EH (cell line): ENCODE measurements around the gene MIDN.
"Not testable (repeated sequence)": the region's sequence is repeated elsewhere in the genome, so short reads cannot be mapped to it uniquely, and the experiment has no call there.

Experiments used
- DNase-seq: peaks from one replicate; pipeline ENCODE4 v3.0.0-alpha.2; 2015; ENCODE audit warnings: low read depth

The MIDN gene

GRCh38 chr19:1248139-1248785 lies at the start of gene MIDN:
Gene MIDN (plus strand): TSS chr19:1248583. CDS start chr19:1250297, 1,714 bp downstream.
- peak; percentile 89 for DNase-seq

- no peak for DNase-seq
Observed at GRCh38 chr19:1199531-1199930, 48.9 kb upstream of the MIDN start.

DNA sequence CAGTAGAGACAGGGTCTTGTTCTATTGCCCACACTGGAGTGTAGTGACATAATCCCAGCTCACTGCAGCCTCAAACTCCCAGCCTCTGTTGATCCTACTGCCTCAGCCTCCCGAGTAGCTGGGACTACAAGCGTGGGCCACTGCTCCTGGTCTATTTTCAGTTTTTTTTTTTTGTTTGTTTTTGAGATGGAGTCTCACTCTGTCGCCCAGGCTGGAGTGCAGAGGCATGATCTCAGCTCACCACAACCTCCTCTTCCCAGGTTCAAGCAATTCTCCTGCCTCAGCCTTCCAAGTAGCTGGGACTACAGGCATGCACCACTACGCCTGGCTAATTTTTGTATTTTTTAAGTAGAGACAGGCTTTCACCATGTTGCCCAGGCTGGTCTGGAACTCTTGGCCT lies 47.8 kb upstream of the MIDN start:
- DNase-seq, result not testable (repeated sequence)

DNA sequence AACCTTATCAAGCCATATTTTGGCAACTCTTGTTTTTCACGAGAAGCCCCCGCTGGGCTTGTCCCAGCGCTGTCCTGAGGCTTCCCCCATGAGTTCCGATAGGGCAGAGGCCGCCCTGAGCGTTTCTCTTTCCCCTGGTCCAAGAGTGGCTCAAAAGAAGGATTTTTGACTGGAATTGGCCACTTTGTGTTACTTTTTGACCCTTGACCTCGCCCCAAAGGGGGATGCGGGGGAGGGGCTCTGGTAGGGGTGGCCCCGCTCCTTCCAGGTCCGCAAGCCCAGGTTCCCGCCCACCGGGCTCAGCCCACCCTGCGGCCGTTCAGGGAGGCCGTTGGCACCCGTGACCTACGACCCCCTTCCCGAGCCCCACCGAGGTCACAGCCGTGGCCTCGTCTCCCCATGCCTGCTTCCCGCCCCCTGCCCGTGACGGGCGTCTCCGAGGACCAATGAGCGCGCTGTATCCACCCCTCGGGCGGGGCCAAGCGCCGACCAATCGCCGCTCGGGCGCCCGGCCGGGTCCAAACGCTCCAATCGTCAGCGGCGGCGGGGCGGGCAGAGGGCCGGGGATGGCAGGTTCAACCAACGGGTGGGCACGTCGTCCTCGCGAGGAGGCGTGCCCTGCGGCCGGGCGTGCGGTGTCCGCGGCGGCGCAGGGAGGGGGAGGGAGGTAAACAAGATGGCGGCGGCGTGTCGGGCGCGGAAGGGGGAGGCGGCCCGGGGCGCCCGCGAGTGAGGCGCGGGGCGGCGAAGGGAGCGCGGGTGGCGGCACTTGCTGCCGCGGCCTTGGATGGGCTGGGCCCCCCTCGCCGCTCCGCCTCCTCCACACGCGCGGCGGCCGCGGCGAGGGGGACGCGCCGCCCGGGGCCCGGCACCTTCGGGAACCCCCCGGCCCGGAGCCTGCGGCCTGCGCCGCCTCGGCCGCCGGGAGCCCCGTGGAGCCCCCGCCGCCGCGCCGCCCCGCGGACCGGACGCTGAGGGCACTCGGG lies 43.0 kb upstream of the MIDN start, which contains the start of gene STK11:
TSS of gene STK11 (plus strand) at position 665 of the 986 bp plus-strand sequence. CDS start 1,136 bp downstream, outside the sequence.
- DNase-seq, result peak; percentile 97

- DNase-seq, result no peak
Observed at GRCh38 chr19:1206150-1206863, 42.1 kb upstream of the MIDN start.

DNA sequence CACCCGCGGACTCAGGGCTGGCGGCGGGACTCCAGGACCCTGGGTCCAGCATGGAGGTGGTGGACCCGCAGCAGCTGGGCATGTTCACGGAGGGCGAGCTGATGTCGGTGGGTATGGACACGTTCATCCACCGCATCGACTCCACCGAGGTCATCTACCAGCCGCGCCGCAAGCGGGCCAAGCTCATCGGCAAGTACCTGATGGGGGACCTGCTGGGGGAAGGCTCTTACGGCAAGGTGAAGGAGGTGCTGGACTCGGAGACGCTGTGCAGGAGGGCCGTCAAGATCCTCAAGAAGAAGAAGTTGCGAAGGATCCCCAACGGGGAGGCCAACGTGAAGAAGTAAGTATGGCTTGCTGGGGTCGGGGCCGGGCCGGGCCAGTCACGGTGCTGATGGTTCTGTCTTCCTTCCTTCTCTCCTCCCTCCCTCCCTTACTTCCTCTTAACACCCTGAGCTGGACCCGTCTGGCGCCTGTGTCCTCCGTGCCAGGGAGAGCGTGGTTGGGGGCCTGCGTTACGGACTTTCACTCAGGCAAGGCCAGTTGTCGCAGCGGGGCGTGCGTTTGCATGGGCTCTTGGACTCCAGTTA lies 41.4 kb upstream of the MIDN start:
- DNase-seq, result no peak

DNA sequence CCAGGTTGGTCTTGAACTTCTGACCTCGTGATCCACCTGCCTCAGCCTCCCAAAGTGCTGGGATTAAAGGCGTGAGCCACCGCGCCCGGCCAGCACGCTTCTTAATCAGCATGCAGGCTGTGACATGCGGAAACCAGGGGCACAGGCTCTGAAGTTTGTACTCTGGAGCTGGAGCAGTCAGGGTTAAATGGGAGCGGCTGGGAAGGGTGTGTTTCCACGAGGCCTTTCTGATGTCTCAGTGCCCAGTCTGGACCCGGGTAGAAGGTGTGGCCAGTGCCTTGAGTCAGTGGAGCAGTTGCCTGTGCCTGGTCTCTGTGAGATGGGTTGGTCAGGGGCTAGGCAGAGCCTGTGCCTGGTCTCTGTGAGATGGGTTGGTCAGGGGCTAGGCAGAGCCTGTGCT lies 39.6 kb upstream of the MIDN start:
- DNase-seq, result peak; percentile 30

DNA sequence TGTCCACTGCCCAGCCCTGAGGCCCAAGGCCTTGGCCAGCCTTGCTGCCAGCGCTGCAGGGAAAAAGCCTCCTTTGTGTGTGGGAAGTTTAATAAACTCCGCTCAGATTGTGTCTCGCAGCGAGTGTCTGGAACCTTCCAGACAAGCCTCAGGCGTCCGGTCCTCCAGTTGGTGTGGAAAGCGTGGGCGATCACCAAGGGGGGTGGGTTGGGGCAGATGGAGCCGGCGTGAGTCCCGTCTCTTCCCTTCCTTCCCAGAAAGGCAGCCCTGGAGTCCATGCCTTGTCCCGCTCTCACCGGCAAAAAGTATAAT lies 38.2 kb upstream of the MIDN start:
- no peak for DNase-seq

- DNase-seq, result no peak
Observed at GRCh38 chr19:1211494-1212234, 36.7 kb upstream of the MIDN start.

DNA sequence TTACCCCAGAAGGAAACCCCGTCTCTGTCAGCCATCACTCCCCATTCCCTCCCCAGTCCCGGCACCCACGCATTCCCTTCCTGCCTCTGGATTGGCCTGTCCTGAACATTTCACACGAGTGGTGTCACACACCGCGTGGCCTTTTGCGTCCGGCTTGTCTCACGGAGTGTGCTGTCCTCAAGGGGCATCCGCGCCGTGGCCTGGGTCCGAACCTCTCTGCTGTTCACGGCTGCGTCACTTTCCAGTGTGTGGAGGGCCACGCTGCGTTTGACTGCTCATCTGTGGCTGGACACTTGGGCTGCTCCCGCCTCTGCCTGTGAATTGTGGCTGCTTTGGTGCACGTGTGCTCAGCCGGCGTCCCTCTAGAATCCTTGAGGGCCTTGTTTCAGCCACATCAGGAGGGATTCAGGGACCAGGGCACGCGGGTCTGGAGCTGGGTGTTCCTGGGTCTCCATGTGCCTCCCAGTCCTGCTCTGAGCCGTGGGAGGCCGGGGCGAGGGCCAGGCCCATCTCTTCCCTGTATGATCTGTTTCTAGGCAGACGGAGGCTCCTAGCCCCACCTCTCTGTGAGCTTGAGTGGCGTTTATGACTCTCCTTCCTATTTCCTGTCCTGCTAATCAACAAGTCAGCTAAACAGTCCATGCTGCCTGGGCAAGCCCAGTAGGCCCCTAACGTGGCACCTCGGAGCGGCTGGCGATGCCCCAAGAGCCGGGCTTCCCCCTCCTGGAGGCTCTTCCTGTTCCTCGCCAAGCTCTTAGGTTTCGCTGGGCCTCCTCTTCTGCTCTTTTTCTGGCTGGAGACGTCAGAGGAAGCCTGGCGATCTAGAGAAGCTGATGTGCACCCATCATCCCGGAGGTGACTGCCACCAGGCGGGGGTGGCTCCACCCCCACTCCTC lies 34.7 kb upstream of the MIDN start:
- peak; percentile 90 for DNase-seq

DNA sequence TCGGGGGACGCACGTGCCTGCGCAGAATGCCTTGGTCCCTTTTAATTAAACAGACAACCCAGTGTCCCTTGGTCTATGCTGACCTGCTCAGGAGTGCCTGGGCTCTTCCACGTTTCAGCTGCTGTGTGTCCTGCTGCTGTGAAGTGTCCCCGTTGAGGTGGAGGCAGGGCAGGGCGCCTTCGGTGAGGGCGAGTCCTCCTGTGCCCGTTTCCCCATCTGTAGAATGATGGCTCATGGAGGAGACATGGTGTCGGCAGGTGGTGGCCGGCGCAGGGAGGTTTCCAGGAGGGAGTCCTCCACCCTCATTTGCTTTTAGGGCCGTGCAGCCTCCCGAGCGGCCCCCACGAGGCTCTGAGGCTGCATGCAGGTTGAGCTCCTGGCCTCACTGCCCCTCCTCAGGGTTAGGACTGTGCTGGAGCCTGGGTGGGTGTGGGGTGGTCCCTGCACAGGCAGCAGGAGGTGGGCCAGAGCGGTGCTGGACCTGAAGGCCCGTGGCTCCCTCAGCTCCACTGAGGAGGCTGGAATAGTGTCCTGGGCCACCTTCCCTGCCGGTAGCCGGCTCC lies 34.0 kb upstream of the MIDN start:
- no peak for DNase-seq

DNA sequence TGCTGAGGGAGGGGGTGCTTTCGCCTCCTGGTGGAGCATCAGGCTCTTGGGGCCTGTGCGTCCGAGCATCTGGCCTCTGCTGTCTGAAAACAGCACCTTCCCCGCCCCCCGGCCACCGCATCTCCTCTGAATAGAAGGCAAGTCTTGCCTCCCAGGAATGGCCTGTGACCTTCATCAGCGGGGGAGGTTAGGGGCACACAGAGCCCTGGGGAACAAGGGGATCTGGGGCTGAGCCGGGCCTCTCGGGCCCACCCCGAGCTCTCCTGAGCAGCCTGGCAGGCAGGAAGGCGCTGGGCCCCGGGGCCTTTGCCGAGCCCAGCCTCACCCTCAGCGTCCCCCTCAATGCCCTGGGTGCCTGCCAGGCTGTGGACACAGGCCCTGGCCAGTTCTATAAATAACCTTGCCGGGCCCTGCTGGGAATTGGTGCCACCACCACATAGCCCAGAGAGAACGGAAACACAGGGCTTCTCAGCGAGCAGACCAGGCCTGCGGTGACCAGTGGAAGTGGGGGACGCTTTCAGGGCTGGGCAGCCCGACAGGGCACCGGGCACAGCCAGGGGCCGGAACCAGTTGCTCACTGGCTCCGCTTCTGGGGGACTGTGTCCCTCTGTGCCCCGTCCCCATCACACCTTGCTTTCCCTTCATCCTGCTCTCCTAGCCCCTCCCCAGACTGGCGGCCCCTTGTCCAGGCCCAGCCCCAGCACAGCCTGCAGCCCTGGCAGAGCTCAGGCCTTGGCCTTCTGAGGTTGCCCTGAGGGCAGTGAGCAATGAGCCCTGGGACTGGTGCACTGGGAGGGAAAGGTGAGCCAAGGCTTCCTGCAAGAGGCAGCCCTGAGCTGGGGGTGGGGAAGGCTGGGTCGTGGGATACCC lies 33.3 kb upstream of the MIDN start:
- peak; percentile 72 for DNase-seq

DNA sequence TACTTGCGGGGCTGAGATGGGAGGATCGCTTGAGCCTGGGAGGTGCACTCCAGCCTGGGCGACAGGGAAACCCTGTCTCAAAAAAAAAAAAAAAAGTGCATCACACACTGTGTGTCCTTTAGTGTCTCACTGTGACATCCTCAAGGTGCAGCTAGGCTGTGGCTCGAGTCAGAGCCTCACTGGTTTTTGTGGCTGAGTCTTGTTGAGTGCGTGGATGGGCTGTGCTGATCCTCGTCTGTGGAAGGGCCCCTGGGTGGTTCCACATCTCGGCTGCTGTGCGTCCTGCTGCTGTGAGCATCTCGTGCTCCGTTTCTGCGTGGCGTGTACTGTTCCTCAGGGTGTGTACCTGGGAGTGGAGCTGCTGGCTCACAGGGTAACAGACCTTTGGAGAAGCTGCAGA lies 31.6 kb upstream of the MIDN start:
- no peak for DNase-seq

GRCh38 chr19:1217366-1217765 lies 31.0 kb upstream of the MIDN start:
- no peak for DNase-seq

DNA sequence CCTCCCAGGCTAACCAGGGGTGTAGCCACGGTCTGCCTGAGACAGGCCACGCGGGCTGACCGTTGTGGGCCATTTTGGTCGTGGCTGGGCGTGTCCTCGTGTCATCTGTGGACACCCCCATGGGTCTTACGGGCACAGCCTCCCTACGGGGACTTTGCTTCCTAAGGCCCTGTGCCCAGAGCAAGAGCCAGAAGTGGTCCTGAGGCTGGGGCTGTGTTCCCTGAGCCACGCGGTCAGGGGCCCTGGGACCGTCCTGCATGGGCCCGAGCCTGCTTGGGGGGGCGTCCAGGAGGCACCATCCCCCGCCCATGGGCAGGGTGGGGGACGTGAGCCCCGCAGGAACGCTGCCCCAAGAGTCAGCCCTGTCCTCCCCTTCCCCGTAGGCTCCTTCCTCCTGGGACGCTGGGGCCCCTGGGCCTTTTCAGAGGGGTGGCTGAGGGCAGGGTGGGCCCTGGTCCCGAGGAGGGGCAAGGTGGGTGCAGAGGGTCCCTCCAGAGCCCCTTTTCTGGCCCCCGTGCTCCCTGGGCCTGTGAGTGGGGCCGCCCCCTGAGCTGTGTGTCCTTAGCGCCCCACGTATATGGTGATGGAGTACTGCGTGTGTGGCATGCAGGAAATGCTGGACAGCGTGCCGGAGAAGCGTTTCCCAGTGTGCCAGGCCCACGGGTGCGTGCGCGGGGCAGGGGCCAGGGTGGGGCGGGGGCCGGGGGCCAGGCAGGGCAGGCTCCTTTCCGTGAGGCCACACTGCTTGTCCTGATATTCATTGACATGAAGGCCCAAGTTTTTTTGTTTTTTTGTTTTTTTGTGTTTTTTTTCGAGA lies 29.4 kb upstream of the MIDN start:
- DNase-seq, result no peak

DNA sequence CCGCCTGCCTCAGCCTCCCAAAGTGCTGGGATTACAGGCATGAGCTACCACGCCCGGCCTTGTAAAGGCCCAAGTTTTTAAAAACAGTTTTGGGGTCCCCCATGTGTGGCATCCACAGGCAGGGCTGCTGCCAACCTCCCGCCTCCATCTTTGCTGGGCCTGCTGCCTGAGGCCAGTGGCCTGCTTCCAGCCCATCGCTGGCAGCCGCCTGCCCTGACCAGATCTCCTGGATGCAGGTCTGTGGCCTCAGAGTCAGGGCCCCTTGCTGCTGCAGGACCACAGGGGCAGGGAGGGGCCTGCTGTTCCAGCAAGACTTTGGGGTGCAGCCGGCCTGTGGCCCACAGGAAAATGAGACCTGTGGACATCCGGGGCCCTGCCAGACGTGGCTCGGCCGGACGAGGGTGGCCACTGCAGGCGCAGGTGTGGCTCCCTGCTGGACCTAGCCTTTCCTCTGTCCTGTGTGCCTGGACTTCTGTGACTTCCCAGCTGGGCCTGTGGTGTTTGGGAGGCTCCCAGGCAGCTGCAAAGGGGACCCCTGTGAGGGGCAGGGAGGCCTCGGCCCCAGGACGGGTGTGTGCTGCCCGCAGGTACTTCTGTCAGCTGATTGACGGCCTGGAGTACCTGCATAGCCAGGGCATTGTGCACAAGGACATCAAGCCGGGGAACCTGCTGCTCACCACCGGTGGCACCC lies 28.5 kb upstream of the MIDN start:
- no peak for DNase-seq

- DNase-seq, result no peak
Observed at GRCh38 chr19:1220477-1220930, 27.9 kb upstream of the MIDN start.
